Measurements from ENCODE around the gene TRAK1. TPM values are rescaled to one million over a fixed set of nuclear protein-coding genes. Genes with fewer than 3 reads are reported as not detected.

Gene TRAK1
- total and polyA plus RNA-seq, 8 donors: 28.2 to 50.3 (median 31.0) TPM

DNA sequence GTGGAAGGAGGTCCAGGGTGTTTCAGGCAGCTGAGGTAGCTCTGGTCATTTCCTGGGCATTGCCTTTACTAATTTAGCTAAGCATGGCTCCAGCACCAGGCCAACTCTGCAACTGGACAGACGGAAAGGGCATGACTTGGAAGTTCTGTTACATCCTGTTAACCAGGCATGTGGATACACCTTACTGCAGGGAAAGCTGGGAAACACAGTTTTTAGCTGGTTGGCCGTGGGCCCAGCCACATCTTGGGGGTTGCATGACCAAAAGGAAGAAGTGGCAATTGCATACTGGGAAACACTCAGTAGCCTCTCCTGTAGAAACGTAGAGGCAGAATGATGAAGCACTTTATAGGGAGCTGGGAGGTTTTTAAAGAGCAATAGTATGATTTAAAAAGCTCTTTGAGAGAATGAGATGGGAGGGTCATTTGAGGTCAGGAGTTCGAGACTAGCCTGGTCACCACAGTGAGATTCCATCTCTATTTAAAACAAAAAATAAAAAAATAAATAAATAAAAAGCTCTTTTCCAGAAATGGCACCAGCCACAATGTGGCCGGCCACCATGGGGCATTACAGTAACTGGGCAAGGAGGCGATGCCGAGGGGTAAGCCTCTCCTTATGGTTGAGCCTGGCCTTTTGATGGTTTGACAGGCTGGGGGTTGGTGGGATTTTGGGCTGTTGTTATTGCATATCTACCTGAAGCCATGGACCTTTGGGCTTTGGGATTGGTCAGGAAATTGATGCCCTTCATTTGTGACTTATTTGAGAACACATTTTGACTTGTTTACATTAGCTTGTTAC is 28.6 kb downstream of the TRAK1 start:
- H3K27ac ChIP-seq: peak overlapping the region; percentile 22 to 34
- no peaks in the 10 kb centered on the region for H3K27me3 ChIP-seq
- H3K9me3 ChIP-seq: no peaks in the 10 kb centered on the region
- H3K4me1 ChIP-seq: peaks cover 30 to 66% of the 10 kb centered on the region in 2 donors
- TF ChIP-seq, protein P1, sequence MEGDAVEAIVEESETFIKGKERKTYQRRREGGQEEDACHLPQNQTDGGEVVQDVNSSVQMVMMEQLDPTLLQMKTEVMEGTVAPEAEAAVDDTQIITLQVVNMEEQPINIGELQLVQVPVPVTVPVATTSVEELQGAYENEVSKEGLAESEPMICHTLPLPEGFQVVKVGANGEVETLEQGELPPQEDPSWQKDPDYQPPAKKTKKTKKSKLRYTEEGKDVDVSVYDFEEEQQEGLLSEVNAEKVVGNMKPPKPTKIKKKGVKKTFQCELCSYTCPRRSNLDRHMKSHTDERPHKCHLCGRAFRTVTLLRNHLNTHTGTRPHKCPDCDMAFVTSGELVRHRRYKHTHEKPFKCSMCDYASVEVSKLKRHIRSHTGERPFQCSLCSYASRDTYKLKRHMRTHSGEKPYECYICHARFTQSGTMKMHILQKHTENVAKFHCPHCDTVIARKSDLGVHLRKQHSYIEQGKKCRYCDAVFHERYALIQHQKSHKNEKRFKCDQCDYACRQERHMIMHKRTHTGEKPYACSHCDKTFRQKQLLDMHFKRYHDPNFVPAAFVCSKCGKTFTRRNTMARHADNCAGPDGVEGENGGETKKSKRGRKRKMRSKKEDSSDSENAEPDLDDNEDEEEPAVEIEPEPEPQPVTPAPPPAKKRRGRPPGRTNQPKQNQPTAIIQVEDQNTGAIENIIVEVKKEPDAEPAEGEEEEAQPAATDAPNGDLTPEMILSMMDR (IDR thresholded peaks at IDR 0.05): no peak
- intact Hi-C loops (cut with DNase I): loop anchor here in 1 of 2 donors (10.0 kb wide), 1 partner anchor 65 kb away; no protein-coding TSS in a partner anchor
- H3K36me3 ChIP-seq: no peaks in the 10 kb centered on the region
- DNase-seq (peak in 1 of 4 donors; percentile 57), ATAC-seq (peak; percentile 35)
- H3K4me3 ChIP-seq: no peak overlapping the region

DNA sequence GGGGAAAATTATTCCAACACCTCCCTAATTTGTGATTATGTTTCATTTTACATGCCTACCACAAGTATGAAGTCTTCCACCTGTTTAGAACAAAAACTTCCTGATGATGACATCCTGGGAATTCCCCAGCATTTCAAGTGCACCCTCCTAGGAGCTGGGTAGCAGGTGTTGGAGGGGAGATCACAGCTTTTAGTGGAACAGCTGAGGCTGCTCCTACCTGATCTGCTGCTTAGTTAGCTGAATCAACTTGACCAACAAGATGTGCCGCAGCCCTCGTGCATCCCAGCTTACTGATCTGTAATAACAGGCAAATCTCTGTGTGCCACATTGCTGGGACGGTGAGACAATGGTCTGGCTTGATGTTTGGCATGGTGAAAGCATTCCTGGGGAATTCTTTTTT is 29.7 kb downstream of the TRAK1 start:
- H3K4me3 ChIP-seq: no peak overlapping the region
- DNase-seq (no peak), ATAC-seq (no peak)
- H3K36me3 ChIP-seq: peaks cover 0 to 8% of the 10 kb centered on the region in 2 donors
- TF ChIP-seq, protein P1 (IDR thresholded peaks at IDR 0.05): no peak
- H3K27me3 ChIP-seq: no peaks in the 10 kb centered on the region
- peak overlapping the region in 1 of 2 donors; percentile 34 for H3K27ac ChIP-seq
- H3K4me1 ChIP-seq: peaks cover 29 to 56% of the 10 kb centered on the region in 2 donors
- intact Hi-C loops (cut with DNase I): loop anchor here in 1 of 2 donors (10.0 kb wide), 1 partner anchor 64 kb away; no protein-coding TSS in a partner anchor
- H3K9me3 ChIP-seq: no peaks in the 10 kb centered on the region

DNA sequence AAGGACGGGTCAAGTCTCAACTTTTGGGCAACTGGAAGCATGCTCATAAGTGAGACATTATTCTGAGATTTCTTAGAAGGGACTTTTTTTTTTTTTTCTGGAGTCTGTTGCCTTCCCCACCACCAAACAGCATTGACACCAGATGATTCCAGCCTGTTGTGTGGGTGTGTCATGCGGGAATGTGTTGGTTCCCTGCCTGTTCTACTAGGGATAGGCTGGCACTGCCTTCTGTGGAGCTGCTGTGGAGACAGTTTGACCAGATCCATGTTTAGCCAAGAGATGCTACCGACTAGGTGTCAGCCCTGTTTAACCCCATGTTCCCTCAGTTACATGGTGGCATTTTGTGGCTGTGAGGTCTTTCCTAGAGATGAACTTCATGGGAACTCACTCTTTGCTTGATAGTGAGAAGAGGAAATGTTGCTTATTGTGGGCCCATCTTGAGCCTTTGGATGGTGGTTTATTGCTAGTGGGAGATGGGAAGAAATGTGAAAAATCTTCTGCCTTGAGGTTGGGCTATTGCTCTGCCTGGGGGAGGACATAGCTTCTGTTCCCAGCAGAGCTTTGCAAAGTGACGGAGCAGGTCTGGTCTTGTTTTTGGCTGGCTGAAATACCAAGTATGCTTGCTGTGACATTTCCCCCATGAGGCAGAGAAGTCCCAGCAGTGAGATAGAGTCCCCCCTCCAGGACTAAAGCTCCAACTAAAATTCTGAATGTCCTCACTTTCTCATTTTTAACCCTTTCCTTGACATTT is 31.3 kb downstream of the TRAK1 start:
- no peak for ATAC-seq
- TF ChIP-seq, protein P1 (IDR thresholded peaks at IDR 0.05): no peak
- intact Hi-C loops (cut with DNase I): loop anchor here in 1 of 2 donors (10.0 kb wide), 1 partner anchor 62 kb away; no protein-coding TSS in a partner anchor
- Histone ChIP-seq H3K9me3 (no peaks in the 10 kb centered on the region), H3K27ac (peak overlapping the region in 1 of 2 donors; percentile 26), H3K4me1 (peaks cover 13 to 43% of the 10 kb centered on the region in 2 donors), H3K4me3 (no peak overlapping the region), H3K36me3 (peaks cover 0 to 15% of the 10 kb centered on the region in 2 donors), H3K27me3 (no peaks in the 10 kb centered on the region)
- no peak for DNase-seq

DNA sequence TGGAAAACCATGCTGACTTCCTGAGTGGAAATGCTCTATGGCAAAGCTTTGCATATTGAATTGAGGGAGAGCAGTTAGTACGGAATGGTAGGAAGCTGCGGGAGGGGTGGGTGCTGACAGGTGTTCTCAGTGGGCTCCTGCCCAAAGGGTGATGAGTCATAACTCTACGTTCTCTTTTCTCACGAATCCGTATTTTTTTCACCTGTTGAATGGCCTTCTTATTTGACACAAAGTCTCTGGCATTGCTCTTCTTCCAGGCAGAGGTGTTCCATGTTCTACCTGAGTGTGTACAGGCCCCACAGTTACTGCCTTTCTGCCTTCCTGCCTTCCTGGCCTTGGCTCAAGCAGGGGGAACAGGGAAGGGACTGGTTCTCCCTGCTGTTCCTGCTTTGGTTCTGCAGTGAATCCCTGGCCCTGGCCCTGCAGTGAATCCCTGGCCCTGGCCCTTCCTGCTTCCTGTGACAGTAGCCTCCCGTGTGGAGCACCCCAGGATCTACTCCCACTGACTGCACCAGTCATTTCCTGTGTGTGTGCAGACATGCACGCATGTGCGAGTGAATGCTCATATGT is 31.9 kb downstream of the TRAK1 start:
- H3K36me3 ChIP-seq: peaks cover 0 to 15% of the 10 kb centered on the region in 2 donors
- TF ChIP-seq, protein P1 (IDR thresholded peaks at IDR 0.05): no peak
- H3K4me3 ChIP-seq: no peak overlapping the region
- H3K27me3 ChIP-seq: no peaks in the 10 kb centered on the region
- H3K27ac ChIP-seq: peak overlapping the region in 1 of 2 donors; percentile 26
- DNase-seq (no peak), ATAC-seq (no peak)
- H3K4me1 ChIP-seq: peaks cover 11 to 39% of the 10 kb centered on the region in 2 donors
- H3K9me3 ChIP-seq: no peaks in the 10 kb centered on the region
- intact Hi-C loops (cut with DNase I): loop anchor here in 1 of 2 donors (10.0 kb wide), 1 partner anchor 62 kb away; no protein-coding TSS in a partner anchor

Measured in left lung (tissue), 10 donors.